Body of pancreas (tissue), 4 donors: ENCODE measurements around the gene NFIA.

Experiments
- CTCF ChIP-seq, 7 experiments: fragments of 450-650 bp in 4 of 7; fragments of 200-600 bp in 3 of 7; sonication (generic) in 3 of 7; IDR thresholded peaks; one replicate each; pipeline ENCODE4 v1.5.1; 2016 to 2019; ENCODE audit warnings: antibody characterized with exemption in 7 of 7
- POLR2A ChIP-seq, 3 donors: fragments of 450-650 bp; IDR thresholded peaks; one replicate each; pipeline ENCODE4 v1.6.1; 2016; ENCODE audit warnings: antibody characterized with exemption in 3 of 3, mild to moderate bottlenecking in 2 of 3

DNA sequence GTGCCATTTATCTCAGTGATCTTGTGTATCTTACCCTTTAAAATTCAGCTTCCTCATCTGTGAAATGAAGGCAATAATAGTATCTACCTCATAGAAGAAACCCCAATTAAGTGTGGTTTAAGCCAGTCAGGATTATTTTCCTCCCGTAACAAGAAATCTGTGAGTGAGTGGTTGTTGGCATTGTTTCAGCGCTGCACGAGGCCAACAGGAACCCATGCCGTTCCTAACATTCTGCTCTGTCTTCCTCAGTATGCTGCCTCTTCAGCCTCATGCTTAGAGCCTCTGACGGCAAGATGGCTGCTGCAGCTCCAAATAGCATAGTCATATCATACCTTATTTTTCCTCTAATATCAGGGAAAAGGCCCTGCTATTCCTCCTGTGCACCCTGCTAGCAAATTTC, 352.9 kb downstream of the NFIA start:
- TF ChIP-seq CTCF (IDR thresholded peaks at IDR 0.05) (no peak), POLR2A (IDR thresholded peaks at IDR 0.05) (no peak)
